Measurements from ENCODE around the gene TMEM190. TPM values are rescaled to one million over a fixed set of nuclear protein-coding genes. Genes with fewer than 3 reads are reported as not detected.

The TMEM190 gene
- total RNA-seq, 1 donor from 2014 or later: not detected

DNA sequence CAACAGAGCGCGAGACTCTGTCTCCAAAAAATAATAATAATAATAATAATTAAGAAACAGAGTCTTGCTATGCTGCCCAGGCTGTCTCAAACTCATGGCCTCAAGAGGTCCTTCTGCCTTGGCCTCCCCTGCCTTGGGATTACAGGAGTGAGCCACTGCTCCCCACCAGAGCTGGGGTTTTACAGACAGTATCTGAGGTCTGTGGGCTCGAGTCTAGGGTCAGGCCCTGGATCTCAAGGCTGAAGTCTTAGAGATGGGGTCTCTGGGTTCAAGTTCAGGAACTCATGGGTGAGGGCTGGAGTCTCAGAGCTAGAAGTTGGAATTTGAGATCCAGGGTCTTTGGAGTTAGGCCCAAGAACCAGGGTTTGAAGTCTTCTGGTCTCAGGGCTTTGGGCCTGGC lies 9.8 kb upstream of the TMEM190 start:
- Mint-ChIP-seq H3K9me3 (ENCODE audit: unreplicated experiment) (no peaks in the 10 kb centered on the region), H3K27me3 (ENCODE audit: unreplicated experiment) (peaks cover 28% of the 10 kb centered on the region), H3K4me3 (ENCODE audit: unreplicated experiment) (no peak overlapping the region)

DNA sequence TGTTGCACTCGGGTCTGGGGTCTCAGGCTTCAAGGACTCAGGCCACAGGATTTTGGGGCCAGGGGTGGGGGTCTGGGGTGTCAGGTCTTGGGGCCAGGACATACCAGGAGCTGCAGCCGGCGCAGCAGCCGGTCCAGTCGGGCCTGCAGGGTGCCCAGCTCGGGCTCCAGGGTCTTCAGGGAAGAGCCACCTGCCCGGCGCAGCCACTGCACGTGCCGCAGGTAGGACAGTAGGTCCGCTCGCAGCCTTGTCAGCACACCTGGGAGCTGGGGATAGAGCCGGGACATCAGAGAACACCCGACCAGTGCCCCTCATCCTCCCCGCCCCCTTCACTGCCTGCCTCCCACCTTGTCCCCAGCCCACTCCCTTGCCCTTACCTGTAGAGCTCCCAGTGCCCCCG lies 8.5 kb upstream of the TMEM190 start:
- Mint-ChIP-seq H3K4me3 (ENCODE audit: unreplicated experiment) (no peak overlapping the region), H3K9me3 (ENCODE audit: unreplicated experiment) (no peaks in the 10 kb centered on the region), H3K36me3 (ENCODE audit: low read depth, unreplicated experiment) (no peaks in the 10 kb centered on the region), H3K27ac (ENCODE audit: unreplicated experiment) (no peak overlapping the region), H3K27me3 (ENCODE audit: unreplicated experiment) (peaks cover 31% of the 10 kb centered on the region), H3K4me1 (ENCODE audit: unreplicated experiment) (peaks cover 5% of the 10 kb centered on the region)
- TF ChIP-seq, protein P1, sequence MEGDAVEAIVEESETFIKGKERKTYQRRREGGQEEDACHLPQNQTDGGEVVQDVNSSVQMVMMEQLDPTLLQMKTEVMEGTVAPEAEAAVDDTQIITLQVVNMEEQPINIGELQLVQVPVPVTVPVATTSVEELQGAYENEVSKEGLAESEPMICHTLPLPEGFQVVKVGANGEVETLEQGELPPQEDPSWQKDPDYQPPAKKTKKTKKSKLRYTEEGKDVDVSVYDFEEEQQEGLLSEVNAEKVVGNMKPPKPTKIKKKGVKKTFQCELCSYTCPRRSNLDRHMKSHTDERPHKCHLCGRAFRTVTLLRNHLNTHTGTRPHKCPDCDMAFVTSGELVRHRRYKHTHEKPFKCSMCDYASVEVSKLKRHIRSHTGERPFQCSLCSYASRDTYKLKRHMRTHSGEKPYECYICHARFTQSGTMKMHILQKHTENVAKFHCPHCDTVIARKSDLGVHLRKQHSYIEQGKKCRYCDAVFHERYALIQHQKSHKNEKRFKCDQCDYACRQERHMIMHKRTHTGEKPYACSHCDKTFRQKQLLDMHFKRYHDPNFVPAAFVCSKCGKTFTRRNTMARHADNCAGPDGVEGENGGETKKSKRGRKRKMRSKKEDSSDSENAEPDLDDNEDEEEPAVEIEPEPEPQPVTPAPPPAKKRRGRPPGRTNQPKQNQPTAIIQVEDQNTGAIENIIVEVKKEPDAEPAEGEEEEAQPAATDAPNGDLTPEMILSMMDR (IDR thresholded peaks at IDR 0.05; ENCODE audit: unreplicated experiment): no peak
- DNase-seq (ENCODE audit: low spot score): no peak

More for the DNA sequence above, 9.8 kb upstream of the TMEM190 start:
- peaks cover 5% of the 10 kb centered on the region for H3K4me1 Mint-ChIP-seq (ENCODE audit: unreplicated experiment)
- DNase-seq (ENCODE audit: low spot score): no peak
- H3K27ac Mint-ChIP-seq (ENCODE audit: unreplicated experiment): no peak overlapping the region
- TF ChIP-seq, protein P1 (IDR thresholded peaks at IDR 0.05; ENCODE audit: unreplicated experiment): no peak
- H3K36me3 Mint-ChIP-seq (ENCODE audit: low read depth, unreplicated experiment): no peaks in the 10 kb centered on the region

DNA sequence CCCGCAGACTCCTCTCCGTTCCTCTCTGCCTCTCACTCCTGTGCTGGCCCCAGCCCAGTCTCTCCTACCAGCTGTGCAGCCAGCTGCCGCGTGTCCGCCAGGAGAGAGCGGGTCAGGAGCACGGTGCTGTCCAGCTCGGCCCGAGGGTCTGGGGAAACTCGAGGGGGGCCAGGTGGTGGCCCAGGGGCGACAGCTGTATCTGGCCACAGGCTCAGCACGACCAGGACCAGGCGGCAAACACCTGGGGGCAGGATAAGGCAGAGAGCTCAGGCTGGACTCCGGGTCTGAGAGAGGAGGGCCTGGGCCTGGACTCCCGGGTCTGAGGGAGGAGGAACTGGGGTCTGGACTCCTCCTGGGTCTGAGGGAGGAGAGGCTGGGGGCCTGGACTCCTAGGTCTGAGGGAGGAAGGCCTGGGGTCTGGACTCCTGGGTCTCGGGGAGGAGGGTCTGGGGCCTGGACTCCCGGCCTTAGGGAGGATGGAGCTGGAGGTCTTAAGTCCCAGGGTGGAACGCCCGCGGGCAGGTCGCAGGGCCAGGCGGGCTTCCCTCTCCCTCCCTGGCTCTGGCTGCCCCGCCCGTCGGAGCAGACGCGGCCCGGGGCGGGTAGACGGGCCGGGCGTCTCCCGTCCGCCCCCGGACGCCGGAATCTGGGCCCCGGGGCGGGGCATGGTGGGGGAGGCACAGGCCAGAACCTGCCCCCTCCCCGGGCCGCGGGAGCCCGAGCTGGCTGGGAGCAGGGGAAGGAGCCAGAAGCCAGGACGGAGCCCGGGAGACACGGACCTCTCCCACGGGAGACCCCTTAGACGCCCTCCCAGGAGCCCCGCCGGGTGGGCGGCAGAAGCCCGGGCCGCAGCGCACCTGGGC lies 7.7 kb upstream of the TMEM190 start:
- no peaks in the 10 kb centered on the region for H3K9me3 Mint-ChIP-seq (ENCODE audit: unreplicated experiment)
- no peak for DNase-seq (ENCODE audit: low spot score)
- peaks cover 28% of the 10 kb centered on the region for H3K27me3 Mint-ChIP-seq (ENCODE audit: unreplicated experiment)
- no peak overlapping the region for H3K4me3 Mint-ChIP-seq (ENCODE audit: unreplicated experiment)
- no peaks in the 10 kb centered on the region for H3K36me3 Mint-ChIP-seq (ENCODE audit: low read depth, unreplicated experiment)
- H3K4me1 Mint-ChIP-seq (ENCODE audit: unreplicated experiment): peaks cover 8% of the 10 kb centered on the region
- H3K27ac Mint-ChIP-seq (ENCODE audit: unreplicated experiment): no peak overlapping the region
- TF ChIP-seq, protein P1 (IDR thresholded peaks at IDR 0.05; ENCODE audit: unreplicated experiment): no peak

DNA sequence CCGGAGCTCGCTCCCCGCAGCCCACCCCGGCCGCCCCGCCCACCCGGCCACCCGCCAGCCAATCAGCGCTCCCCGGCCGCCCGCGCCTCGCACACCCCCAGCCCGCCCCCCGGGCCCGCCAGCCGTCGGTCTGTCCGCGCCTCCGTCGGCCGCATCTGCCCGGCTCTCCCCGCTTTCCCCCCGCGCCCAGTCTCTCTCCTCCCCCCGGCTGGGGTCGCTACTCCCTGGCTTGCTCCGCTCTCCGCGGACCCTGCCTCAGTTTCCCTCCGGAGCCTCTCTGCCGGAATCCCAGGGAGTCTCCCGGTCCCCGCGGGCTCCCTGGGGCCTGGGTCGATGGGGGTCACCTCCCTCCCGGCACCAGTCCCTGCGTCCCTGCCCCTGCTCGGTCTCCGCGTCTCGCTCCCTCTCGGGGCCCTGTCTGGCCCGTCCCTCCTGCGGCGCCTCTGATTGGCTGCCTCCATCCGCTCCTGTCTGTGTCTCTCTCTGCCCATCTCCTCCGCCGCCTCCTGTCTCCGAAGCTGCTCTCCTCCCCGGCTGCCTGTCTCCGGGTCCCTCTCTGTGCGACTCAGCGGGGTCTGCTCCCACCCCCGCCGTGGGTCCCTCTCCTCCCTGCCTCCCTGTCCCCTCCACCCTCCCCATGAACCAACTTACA lies 6.8 kb upstream of the TMEM190 start:
- Mint-ChIP-seq H3K4me1 (ENCODE audit: unreplicated experiment) (peaks cover 8% of the 10 kb centered on the region), H3K27ac (ENCODE audit: unreplicated experiment) (no peak overlapping the region), H3K36me3 (ENCODE audit: low read depth, unreplicated experiment) (no peaks in the 10 kb centered on the region), H3K9me3 (ENCODE audit: unreplicated experiment) (no peaks in the 10 kb centered on the region), H3K4me3 (ENCODE audit: unreplicated experiment) (no peak overlapping the region), H3K27me3 (ENCODE audit: unreplicated experiment) (peaks cover 25% of the 10 kb centered on the region)
- peak; percentile 30 for DNase-seq (ENCODE audit: low spot score)
- TF ChIP-seq, protein P1 (IDR thresholded peaks at IDR 0.05; ENCODE audit: unreplicated experiment): no peak
